ENCODE results near the gene PGC. TPM values are rescaled to one million over a fixed set of nuclear protein-coding genes. Genes with fewer than 3 reads are reported as not detected.

Gene PGC
- total RNA-seq, 4 donors from 2014 or later: not detected

- Histone ChIP-seq H3K27me3 (no peaks in the 10 kb centered on the region), H3K27ac (no peak overlapping the region), H3K9me3 (no peaks in the 10 kb centered on the region), H3K4me3 (no peak overlapping the region), H3K36me3 (peaks cover 0 to 9% (median 0%) of the 10 kb centered on the region in 3 donors), H3K4me1 (peaks cover 0 to 36% (median 33%) of the 10 kb centered on the region in 4 donors)
- DNase-seq: no peak
- no peak for TF ChIP-seq CTCF (IDR thresholded peaks at IDR 0.05)
- no peak for TF ChIP-seq POLR2A (IDR thresholded peaks at IDR 0.05)
Measured at GRCh38 chr6:41702771-41703494, 44.3 kb downstream of the PGC start.

- H3K4me3 ChIP-seq: no peak overlapping the region
- H3K4me1 ChIP-seq: peaks cover 0 to 29% (median 26%) of the 10 kb centered on the region in 4 donors
- H3K36me3 ChIP-seq: peaks cover 0 to 9% (median 0%) of the 10 kb centered on the region in 3 donors
- H3K27ac ChIP-seq: no peak overlapping the region
- no peaks in the 10 kb centered on the region for H3K27me3 ChIP-seq
- DNase-seq: no peak
- TF ChIP-seq POLR2A (IDR thresholded peaks at IDR 0.05) (no peak), CTCF (IDR thresholded peaks at IDR 0.05) (no peak)
- H3K9me3 ChIP-seq: no peaks in the 10 kb centered on the region
Measured at GRCh38 chr6:41702089-41702745, 45.0 kb downstream of the PGC start.

GRCh38 chr6:41700463-41701347 lies 46.5 kb downstream of the PGC start:
- Histone ChIP-seq H3K4me1 (peaks cover 0 to 20% (median 14%) of the 10 kb centered on the region in 4 donors), H3K36me3 (peaks cover 0 to 9% (median 0%) of the 10 kb centered on the region in 3 donors), H3K4me3 (no peak overlapping the region), H3K9me3 (no peaks in the 10 kb centered on the region), H3K27ac (peak overlapping the region in 1 of 4 donors; percentile 10), H3K27me3 (no peaks in the 10 kb centered on the region)
- no peak for DNase-seq
- no peak for TF ChIP-seq CTCF (IDR thresholded peaks at IDR 0.05)
- TF ChIP-seq POLR2A (IDR thresholded peaks at IDR 0.05): no peak

GRCh38 chr6:41699063-41699462 lies 48.1 kb downstream of the PGC start:
- H3K4me3 ChIP-seq: no peak overlapping the region
- peak overlapping the region in 1 of 4 donors; percentile 10 for H3K27ac ChIP-seq
- no peak for TF ChIP-seq CTCF (IDR thresholded peaks at IDR 0.05)
- TF ChIP-seq POLR2A (IDR thresholded peaks at IDR 0.05): no peak
- H3K9me3 ChIP-seq: no peaks in the 10 kb centered on the region
- no peaks in the 10 kb centered on the region for H3K27me3 ChIP-seq
- no peak for DNase-seq
- H3K36me3 ChIP-seq: peaks cover 0 to 9% (median 0%) of the 10 kb centered on the region in 3 donors
- H3K4me1 ChIP-seq: peaks cover 0 to 11% (median 2%) of the 10 kb centered on the region in 4 donors

Measured in Peyer's patch (tissue), 4 donors.